GM12878 (cell line): ENCODE results near the gene GAREM1. TPM values are rescaled to one million over a fixed set of nuclear protein-coding genes. Genes with fewer than 3 reads are reported as not detected.

Experiments
- CEBPB ChIP-seq, 2 experiments: fragments of 150-350 bp in 1 of 2; IDR thresholded peaks; 2 replicates each; pipeline ENCODE4 v1.6.1; 2012 to 2014; ENCODE audit warnings: low read depth in 2 of 2, low read length in 2 of 2, borderline replicate concordance in 1 of 2, inconsistent platforms in 1 of 2
- EGR1 ChIP-seq, 2 experiments: IDR thresholded peaks; 1 replicate in 1 of 2; 2 replicates in 1 of 2; pipeline ENCODE4 v1.6.1; 2011 to 2012; ENCODE audit warnings: low read depth in 2 of 2, low read length in 2 of 2, borderline replicate concordance in 1 of 2, mild to moderate bottlenecking in 1 of 2, moderate library complexity in 1 of 2
- POLR2A ChIP-seq: IDR thresholded peaks from 2 replicates; pipeline ENCODE4 v1.6.1; 2011; ENCODE audit warnings: low read depth, mild to moderate bottlenecking, low read length
- ZBED1 ChIP-seq: IDR thresholded peaks from 2 replicates; pipeline ENCODE4 v1.6.1; 2016; ENCODE audit warnings: borderline replicate concordance
- polyA plus RNA-seq, 11 experiments: library from polyadenylated mRNA; depleted of rRNA in 4 of 11; unstranded in 6 of 11; stranded (reverse) in 5 of 11; fragments of >200 nt; fragmentation: Nextera tagmentation in 4 of 11; fragmentation: Illumina TruSeq in 1 of 11; extraction: Ambion mirVana in 4 of 11; extraction: Trizol in 1 of 11; gene quantifications; 1 replicate in 1 of 11; 2 replicates in 10 of 11; pipeline versions ENCODE4 v1.2.1 to v1.2.3, GENCODE V29; 2011 to 2016; ENCODE audit warnings: inconsistent platforms in 2 of 11, missing spikeins in 2 of 11, low read depth in 1 of 11
- total RNA-seq, 4 experiments: library from RNA; depleted of rRNA in 3 of 4; stranded (reverse); fragments of >200 nt in 3 of 4; fragmentation: Illumina TruSeq in 1 of 4; extraction: Trizol in 1 of 4; gene quantifications; 2 replicates each; pipeline versions ENCODE4 v1.2.1 to v1.2.3, GENCODE V29; 2013 to 2021
- TF ChIP-seq, protein P1 (sequence below): fragments of 150-350 bp; IDR thresholded peaks from 2 replicates; pipeline ENCODE4 v1.6.1; 2016; ENCODE audit warnings: low read depth, low read length
- TF ChIP-seq, protein P2 (sequence below): fragments of 450-650 bp; IDR thresholded peaks from 2 replicates; pipeline ENCODE4 v1.6.1; 2017; ENCODE audit warnings: mild to moderate bottlenecking, moderate library complexity
- TF ChIP-seq, protein P3 (sequence below): fragments of 450-650 bp; formaldehyde crosslinking; IDR thresholded peaks from 2 replicates; pipeline ENCODE4 v1.4.0; 2022; ENCODE audit warnings: mild to moderate bottlenecking, moderate library complexity

Gene GAREM1
- total and polyA plus RNA-seq, 10 of the 15 experiments (the other 5 are each of a cell fraction or from before 2014, with no cell fraction given) = 0.05 to 0.29 (median 0.05) TPM; not detected in 7

DNA sequence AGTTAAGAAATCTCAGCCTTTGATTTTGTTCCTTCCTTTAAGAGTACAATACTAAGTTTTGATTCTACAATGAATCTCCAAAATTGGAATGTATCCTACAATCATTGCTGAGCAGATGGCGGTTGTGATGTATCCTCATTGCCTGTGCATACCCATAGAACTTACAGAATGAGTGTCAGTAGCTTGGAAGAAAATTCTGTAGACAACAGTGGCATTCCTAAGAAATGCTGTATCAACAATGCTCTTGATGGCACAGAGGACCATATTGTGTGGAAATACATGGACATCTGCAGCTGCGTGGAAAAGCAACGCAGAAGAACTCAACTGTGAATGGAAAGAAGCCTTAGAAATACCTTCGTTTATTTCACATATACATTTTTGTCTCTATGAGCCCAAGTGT is 30.2 kb downstream of the GAREM1 start (continued):
- TF ChIP-seq, protein P1, sequence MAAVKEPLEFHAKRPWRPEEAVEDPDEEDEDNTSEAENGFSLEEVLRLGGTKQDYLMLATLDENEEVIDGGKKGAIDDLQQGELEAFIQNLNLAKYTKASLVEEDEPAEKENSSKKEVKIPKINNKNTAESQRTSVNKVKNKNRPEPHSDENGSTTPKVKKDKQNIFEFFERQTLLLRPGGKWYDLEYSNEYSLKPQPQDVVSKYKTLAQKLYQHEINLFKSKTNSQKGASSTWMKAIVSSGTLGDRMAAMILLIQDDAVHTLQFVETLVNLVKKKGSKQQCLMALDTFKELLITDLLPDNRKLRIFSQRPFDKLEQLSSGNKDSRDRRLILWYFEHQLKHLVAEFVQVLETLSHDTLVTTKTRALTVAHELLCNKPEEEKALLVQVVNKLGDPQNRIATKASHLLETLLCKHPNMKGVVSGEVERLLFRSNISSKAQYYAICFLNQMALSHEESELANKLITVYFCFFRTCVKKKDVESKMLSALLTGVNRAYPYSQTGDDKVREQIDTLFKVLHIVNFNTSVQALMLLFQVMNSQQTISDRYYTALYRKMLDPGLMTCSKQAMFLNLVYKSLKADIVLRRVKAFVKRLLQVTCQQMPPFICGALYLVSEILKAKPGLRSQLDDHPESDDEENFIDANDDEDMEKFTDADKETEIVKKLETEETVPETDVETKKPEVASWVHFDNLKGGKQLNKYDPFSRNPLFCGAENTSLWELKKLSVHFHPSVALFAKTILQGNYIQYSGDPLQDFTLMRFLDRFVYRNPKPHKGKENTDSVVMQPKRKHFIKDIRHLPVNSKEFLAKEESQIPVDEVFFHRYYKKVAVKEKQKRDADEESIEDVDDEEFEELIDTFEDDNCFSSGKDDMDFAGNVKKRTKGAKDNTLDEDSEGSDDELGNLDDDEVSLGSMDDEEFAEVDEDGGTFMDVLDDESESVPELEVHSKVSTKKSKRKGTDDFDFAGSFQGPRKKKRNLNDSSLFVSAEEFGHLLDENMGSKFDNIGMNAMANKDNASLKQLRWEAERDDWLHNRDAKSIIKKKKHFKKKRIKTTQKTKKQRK = no peak
- TF ChIP-seq ZBED1 = no peak
- no peak for TF ChIP-seq EGR1 (IDR thresholded peaks at IDR 0.05; ENCODE audit: borderline replicate concordance in 1 of 2, low read depth in 2 of 2, low read length in 2 of 2)
- TF ChIP-seq POLR2A = no peak
- TF ChIP-seq, protein P2, sequence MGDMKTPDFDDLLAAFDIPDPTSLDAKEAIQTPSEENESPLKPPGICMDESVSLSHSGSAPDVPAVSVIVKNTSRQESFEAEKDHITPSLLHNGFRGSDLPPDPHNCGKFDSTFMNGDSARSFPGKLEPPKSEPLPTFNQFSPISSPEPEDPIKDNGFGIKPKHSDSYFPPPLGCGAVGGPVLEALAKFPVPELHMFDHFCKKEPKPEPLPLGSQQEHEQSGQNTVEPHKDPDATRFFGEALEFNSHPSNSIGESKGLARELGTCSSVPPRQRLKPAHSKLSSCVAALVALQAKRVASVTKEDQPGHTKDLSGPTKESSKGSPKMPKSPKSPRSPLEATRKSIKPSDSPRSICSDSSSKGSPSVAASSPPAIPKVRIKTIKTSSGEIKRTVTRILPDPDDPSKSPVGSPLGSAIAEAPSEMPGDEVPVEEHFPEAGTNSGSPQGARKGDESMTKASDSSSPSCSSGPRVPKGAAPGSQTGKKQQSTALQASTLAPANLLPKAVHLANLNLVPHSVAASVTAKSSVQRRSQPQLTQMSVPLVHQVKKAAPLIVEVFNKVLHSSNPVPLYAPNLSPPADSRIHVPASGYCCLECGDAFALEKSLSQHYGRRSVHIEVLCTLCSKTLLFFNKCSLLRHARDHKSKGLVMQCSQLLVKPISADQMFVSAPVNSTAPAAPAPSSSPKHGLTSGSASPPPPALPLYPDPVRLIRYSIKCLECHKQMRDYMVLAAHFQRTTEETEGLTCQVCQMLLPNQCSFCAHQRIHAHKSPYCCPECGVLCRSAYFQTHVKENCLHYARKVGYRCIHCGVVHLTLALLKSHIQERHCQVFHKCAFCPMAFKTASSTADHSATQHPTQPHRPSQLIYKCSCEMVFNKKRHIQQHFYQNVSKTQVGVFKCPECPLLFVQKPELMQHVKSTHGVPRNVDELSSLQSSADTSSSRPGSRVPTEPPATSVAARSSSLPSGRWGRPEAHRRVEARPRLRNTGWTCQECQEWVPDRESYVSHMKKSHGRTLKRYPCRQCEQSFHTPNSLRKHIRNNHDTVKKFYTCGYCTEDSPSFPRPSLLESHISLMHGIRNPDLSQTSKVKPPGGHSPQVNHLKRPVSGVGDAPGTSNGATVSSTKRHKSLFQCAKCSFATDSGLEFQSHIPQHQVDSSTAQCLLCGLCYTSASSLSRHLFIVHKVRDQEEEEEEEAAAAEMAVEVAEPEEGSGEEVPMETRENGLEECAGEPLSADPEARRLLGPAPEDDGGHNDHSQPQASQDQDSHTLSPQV = no peak
- no peak for TF ChIP-seq CEBPB (IDR thresholded peaks at IDR 0.05; ENCODE audit: borderline replicate concordance in 1 of 2, low read depth in 2 of 2, low read length in 2 of 2)
- TF ChIP-seq, protein P3, sequence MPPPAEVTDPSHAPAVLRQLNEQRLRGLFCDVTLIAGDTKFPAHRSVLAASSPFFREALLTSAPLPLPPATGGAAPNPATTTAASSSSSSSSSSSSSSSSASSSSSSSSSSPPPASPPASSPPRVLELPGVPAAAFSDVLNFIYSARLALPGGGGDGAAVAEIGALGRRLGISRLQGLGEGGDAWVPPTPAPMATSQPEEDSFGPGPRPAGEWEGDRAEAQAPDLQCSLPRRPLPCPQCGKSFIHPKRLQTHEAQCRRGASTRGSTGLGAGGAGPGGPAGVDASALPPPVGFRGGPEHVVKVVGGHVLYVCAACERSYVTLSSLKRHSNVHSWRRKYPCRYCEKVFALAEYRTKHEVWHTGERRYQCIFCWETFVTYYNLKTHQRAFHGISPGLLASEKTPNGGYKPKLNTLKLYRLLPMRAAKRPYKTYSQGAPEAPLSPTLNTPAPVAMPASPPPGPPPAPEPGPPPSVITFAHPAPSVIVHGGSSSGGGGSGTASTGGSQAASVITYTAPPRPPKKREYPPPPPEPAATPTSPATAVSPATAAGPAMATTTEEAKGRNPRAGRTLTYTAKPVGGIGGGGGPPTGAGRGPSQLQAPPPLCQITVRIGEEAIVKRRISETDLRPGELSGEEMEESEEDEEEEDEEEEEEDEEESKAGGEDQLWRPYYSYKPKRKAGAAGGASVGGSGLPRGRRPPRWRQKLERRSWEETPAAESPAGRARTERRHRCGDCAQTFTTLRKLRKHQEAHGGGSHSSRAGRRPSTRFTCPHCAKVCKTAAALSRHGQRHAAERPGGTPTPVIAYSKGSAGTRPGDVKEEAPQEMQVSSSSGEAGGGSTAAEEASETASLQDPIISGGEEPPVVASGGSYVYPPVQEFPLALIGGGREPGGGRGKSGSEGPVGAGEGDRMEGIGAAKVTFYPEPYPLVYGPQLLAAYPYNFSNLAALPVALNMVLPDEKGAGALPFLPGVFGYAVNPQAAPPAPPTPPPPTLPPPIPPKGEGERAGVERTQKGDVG = no peak
